Measurements from ENCODE around the gene MPND.

MPND gene

GRCh38 chr19:4366666-4367335 lies 23.4 kb downstream of the MPND start:
- no peak for DNase-seq (ENCODE audit: low spot score)

- DNase-seq (ENCODE audit: low spot score): no peak
These were observed 24.0 kb downstream of the MPND start for GRCh38 chr19:4367336-4367723.

GRCh38 chr19:4367781-4368127 lies 24.4 kb downstream of the MPND start:
- no peak for DNase-seq (ENCODE audit: low spot score)

- DNase-seq (ENCODE audit: low spot score): no peak
These were observed 24.9 kb downstream of the MPND start for GRCh38 chr19:4368128-4368820.

- DNase-seq (ENCODE audit: low spot score): no peak
These were observed 25.9 kb downstream of the MPND start for GRCh38 chr19:4369109-4369887.

GRCh38 chr19:4369888-4370260 lies 26.5 kb downstream of the MPND start:
- peak; percentile 86 for DNase-seq (ENCODE audit: low spot score)

- DNase-seq (ENCODE audit: low spot score): no peak
These were observed 27.2 kb downstream of the MPND start for GRCh38 chr19:4370418-4371041.

GRCh38 chr19:4371247-4372164 lies 28.1 kb downstream of the MPND start:
- DNase-seq (ENCODE audit: low spot score): no peak

- DNase-seq (ENCODE audit: low spot score): no peak
These were observed 29.0 kb downstream of the MPND start for GRCh38 chr19:4372165-4373012.

GRCh38 chr19:4373013-4373367 lies 29.6 kb downstream of the MPND start:
- no peak for DNase-seq (ENCODE audit: low spot score)

- DNase-seq (ENCODE audit: low spot score): no peak
These were observed 30.5 kb downstream of the MPND start for GRCh38 chr19:4373601-4374497.

GRCh38 chr19:4374498-4375163 lies 31.3 kb downstream of the MPND start:
- DNase-seq (ENCODE audit: low spot score): no peak

GRCh38 chr19:4375164-4376027 lies 32.0 kb downstream of the MPND start:
- DNase-seq (ENCODE audit: low spot score): peak; percentile 80

GRCh38 chr19:4376028-4376670 lies 32.8 kb downstream of the MPND start:
- DNase-seq (ENCODE audit: low spot score): no peak

GRCh38 chr19:4376671-4376990 lies 33.3 kb downstream of the MPND start:
- no peak for DNase-seq (ENCODE audit: low spot score)

- no peak for DNase-seq (ENCODE audit: low spot score)
These were observed 33.8 kb downstream of the MPND start for GRCh38 chr19:4376991-4377781.

- no peak for DNase-seq (ENCODE audit: low spot score)
These were observed 35.5 kb downstream of the MPND start for GRCh38 chr19:4378886-4379285.
